Measurements from ENCODE around the gene DLGAP3. TPM values are rescaled to one million over a fixed set of nuclear protein-coding genes. Genes with fewer than 3 reads are reported as not detected.
"Not testable (repeated sequence)": the region's sequence is repeated elsewhere in the genome, so short reads cannot be mapped to it uniquely, and the experiment has no call there.

DLGAP3 gene
- polyA plus RNA-seq, 2 donors, result 0.10 to 0.11 TPM

GRCh38 chr1:34833711-34834110, 95.7 kb downstream of the DLGAP3 start:
- 73 to 92% methylated on average over 1 of the region's 1 CpG for WGBS, 2 donors
- no peaks in the 10 kb centered on the region for H3K4me1 ChIP-seq (ENCODE audit: control insufficient read depth in 2 of 2, insufficient read depth in 2 of 2, low read length in 1 of 2)
- no peak overlapping the region for H3K27ac ChIP-seq (ENCODE audit: low read depth in 2 of 2, low read length in 1 of 2)
- H3K9me3 ChIP-seq (ENCODE audit: control insufficient read depth in 2 of 2, insufficient read depth in 1 of 2, low read depth in 1 of 2, low read length in 1 of 2), result no peaks in the 10 kb centered on the region
- no peaks in the 10 kb centered on the region for H3K36me3 ChIP-seq (ENCODE audit: control insufficient read depth in 2 of 2, insufficient read depth in 2 of 2, low read length in 1 of 2)
- H3K4me3 ChIP-seq (ENCODE audit: low read depth in 1 of 2, low read length in 2 of 2), result no peak overlapping the region
- no peaks in the 10 kb centered on the region for H3K27me3 ChIP-seq (ENCODE audit: control insufficient read depth in 1 of 2, insufficient read depth in 2 of 2, low read length in 2 of 2)

- no peak overlapping the region for H3K4me3 ChIP-seq (ENCODE audit: low read depth in 1 of 2, low read length in 2 of 2)
- no peak overlapping the region for H3K27ac ChIP-seq (ENCODE audit: low read depth in 2 of 2, low read length in 1 of 2)
- H3K4me1 ChIP-seq (ENCODE audit: control insufficient read depth in 2 of 2, insufficient read depth in 2 of 2, low read length in 1 of 2), result no peaks in the 10 kb centered on the region
- no peaks in the 10 kb centered on the region for H3K9me3 ChIP-seq (ENCODE audit: control insufficient read depth in 2 of 2, insufficient read depth in 1 of 2, low read depth in 1 of 2, low read length in 1 of 2)
- 72 to 79% methylated on average over 6 of the region's 6 CpGs for WGBS, 2 donors
- H3K27me3 ChIP-seq (ENCODE audit: control insufficient read depth in 1 of 2, insufficient read depth in 2 of 2, low read length in 2 of 2), result no peaks in the 10 kb centered on the region
- H3K36me3 ChIP-seq (ENCODE audit: control insufficient read depth in 2 of 2, insufficient read depth in 2 of 2, low read length in 1 of 2), result no peaks in the 10 kb centered on the region
Observed at GRCh38 chr1:34831721-34832246, 97.7 kb downstream of the DLGAP3 start.

DNA sequence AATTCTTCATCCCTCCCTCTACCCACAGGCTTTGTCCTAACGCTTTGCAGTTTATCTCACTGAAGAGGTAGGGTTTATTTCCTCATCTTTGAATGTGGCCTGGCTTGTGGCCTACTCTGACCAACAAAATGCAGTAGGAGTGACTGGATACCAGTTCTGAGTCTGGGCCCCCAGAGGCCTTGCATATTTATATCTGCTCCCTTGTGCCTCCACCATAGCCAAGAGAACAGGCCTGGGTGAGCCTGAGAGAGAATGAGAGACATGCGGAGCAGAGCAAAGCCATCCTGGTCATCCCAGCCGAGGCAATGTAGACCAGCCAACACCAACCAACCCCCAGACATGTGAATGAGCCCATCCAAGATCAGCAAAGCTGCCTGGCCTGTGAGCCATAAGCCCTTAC, 100.2 kb downstream of the DLGAP3 start:
- WGBS, 2 donors, result 86 to 89% methylated on average over 3 of the region's 3 CpGs
- peaks cover 6 to 9% of the 10 kb centered on the region in 2 donors for H3K4me1 ChIP-seq (ENCODE audit: control insufficient read depth in 2 of 2, insufficient read depth in 2 of 2, low read length in 1 of 2)
- H3K27ac ChIP-seq (ENCODE audit: low read depth in 2 of 2, low read length in 1 of 2), result no peak overlapping the region
- no peaks in the 10 kb centered on the region for H3K9me3 ChIP-seq (ENCODE audit: control insufficient read depth in 2 of 2, insufficient read depth in 1 of 2, low read depth in 1 of 2, low read length in 1 of 2)
- no peak overlapping the region for H3K4me3 ChIP-seq (ENCODE audit: low read depth in 1 of 2, low read length in 2 of 2)
- H3K36me3 ChIP-seq (ENCODE audit: control insufficient read depth in 2 of 2, insufficient read depth in 2 of 2, low read length in 1 of 2), result no peaks in the 10 kb centered on the region
- H3K27me3 ChIP-seq (ENCODE audit: control insufficient read depth in 1 of 2, insufficient read depth in 2 of 2, low read length in 2 of 2), result no peaks in the 10 kb centered on the region

DNA sequence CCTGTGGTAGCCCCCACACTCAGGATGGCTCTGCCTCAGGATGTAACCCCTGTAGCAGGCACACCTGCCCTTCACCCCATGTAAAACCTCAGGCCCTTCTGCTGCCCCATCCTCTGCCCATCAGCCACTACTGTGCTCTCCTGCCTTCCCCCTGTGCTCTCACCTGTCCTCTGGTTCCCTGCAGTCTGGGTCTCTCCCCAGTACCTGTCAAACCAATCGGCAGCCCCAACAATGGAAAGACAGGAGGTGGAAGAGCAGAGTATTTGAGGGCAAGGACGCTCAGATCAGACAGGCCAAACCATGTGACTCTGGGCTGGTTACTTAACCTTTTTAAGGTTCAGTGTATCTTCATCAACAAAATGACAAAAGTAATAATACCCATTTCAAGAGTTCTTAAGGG, 100.8 kb downstream of the DLGAP3 start:
- no peak overlapping the region for H3K4me3 ChIP-seq (ENCODE audit: low read depth in 1 of 2, low read length in 2 of 2)
- WGBS, 2 donors, result 64 to 78% methylated on average over 2 of the region's 2 CpGs
- peaks cover 6 to 9% of the 10 kb centered on the region in 2 donors for H3K4me1 ChIP-seq (ENCODE audit: control insufficient read depth in 2 of 2, insufficient read depth in 2 of 2, low read length in 1 of 2)
- H3K36me3 ChIP-seq (ENCODE audit: control insufficient read depth in 2 of 2, insufficient read depth in 2 of 2, low read length in 1 of 2), result no peaks in the 10 kb centered on the region
- no peak overlapping the region for H3K27ac ChIP-seq (ENCODE audit: low read depth in 2 of 2, low read length in 1 of 2)
- no peaks in the 10 kb centered on the region for H3K27me3 ChIP-seq (ENCODE audit: control insufficient read depth in 1 of 2, insufficient read depth in 2 of 2, low read length in 2 of 2)
- no peaks in the 10 kb centered on the region for H3K9me3 ChIP-seq (ENCODE audit: control insufficient read depth in 2 of 2, insufficient read depth in 1 of 2, low read depth in 1 of 2, low read length in 1 of 2)

DNA sequence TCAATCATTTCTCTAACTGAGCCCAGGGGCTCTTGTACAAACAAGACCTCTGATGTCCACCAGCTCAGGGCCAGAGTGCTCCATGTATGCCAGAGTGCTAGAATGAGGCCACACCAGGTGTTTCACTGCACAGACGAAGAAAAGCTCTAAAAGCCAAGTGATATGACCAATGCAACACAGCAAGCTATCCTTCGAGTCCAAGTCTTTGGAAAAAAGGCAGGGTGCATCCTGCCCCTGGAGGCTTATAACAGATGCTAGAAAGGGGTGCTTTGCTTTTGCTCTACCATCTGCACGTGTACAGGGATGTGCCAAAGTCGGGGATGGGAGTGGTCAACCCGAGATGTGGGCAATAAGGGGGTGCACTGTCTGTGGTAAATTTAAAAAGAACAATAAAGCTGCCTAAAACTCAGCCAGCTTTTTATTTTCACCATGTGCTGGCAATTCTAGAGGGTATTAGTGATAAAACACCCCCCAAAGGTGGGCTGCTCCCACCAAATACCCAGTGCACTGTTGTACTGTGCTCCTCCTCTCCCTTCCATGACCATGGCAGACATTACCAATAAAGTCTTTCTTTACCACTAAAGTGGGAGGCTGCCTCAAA, 102.0 kb downstream of the DLGAP3 start:
- 81% methylated on average over 5 of the region's 5 CpGs for WGBS, 2 donors

DNA sequence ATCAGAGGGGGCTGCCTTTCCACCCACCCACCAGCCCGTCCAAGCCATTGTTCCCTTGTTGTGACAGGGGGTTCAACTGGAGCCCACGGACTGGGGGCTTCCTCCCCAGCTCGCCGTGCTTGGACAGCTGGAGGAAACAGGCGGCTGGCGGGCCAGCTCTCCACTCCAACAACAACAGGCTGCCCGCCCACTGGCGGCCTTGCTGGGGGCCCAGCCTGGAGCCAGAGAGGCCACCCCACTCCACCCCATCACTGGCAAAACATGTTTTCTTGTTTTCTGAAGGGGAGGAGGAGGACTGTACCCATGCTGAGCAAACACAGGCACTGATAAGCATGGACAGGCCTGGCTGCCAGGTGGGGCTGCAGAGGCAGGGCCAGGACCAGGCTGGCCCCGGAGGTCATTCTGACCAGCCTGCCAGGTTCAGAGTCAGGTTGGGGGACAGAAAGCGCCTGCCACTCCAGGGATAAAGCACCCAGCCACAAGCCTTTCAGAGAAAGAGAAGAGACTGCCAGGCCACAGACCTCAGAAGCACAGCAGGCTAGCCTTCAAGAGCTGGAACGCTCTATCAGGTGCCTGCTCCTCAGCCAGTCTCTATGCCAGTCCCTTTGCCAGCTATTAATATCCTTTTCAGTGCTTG, 103.9 kb downstream of the DLGAP3 start:
- no peaks in the 10 kb centered on the region for H3K27me3 ChIP-seq (ENCODE audit: control insufficient read depth in 1 of 2, insufficient read depth in 2 of 2, low read length in 2 of 2)
- H3K36me3 ChIP-seq (ENCODE audit: control insufficient read depth in 2 of 2, insufficient read depth in 2 of 2, low read length in 1 of 2), result no peaks in the 10 kb centered on the region
- 64 to 75% methylated on average over 11 of the region's 11 CpGs for WGBS, 2 donors
- peaks cover 6 to 9% of the 10 kb centered on the region in 2 donors for H3K4me1 ChIP-seq (ENCODE audit: control insufficient read depth in 2 of 2, insufficient read depth in 2 of 2, low read length in 1 of 2)
- H3K4me3 ChIP-seq (ENCODE audit: low read depth in 1 of 2, low read length in 2 of 2), result no peak overlapping the region
- no peaks in the 10 kb centered on the region for H3K9me3 ChIP-seq (ENCODE audit: control insufficient read depth in 2 of 2, insufficient read depth in 1 of 2, low read depth in 1 of 2, low read length in 1 of 2)
- H3K27ac ChIP-seq (ENCODE audit: low read depth in 2 of 2, low read length in 1 of 2), result no peak overlapping the region

More for the DNA sequence above, 102.0 kb downstream of the DLGAP3 start:
- Histone ChIP-seq H3K36me3 (ENCODE audit: control insufficient read depth in 2 of 2, insufficient read depth in 2 of 2, low read length in 1 of 2) (no peaks in the 10 kb centered on the region), H3K4me3 (ENCODE audit: low read depth in 1 of 2, low read length in 2 of 2) (no peak overlapping the region), H3K9me3 (ENCODE audit: control insufficient read depth in 2 of 2, insufficient read depth in 1 of 2, low read depth in 1 of 2, low read length in 1 of 2) (no peaks in the 10 kb centered on the region), H3K27me3 (ENCODE audit: control insufficient read depth in 1 of 2, insufficient read depth in 2 of 2, low read length in 2 of 2) (no peaks in the 10 kb centered on the region), H3K4me1 (ENCODE audit: control insufficient read depth in 2 of 2, insufficient read depth in 2 of 2, low read length in 1 of 2) (peaks cover 6 to 9% of the 10 kb centered on the region in 2 donors), H3K27ac (ENCODE audit: low read depth in 2 of 2, low read length in 1 of 2) (no peak overlapping the region)

- Histone ChIP-seq H3K4me3 (ENCODE audit: low read depth in 1 of 2, low read length in 2 of 2) (no peak overlapping the region), H3K9me3 (ENCODE audit: control insufficient read depth in 2 of 2, insufficient read depth in 1 of 2, low read depth in 1 of 2, low read length in 1 of 2) (no peaks in the 10 kb centered on the region), H3K4me1 (ENCODE audit: control insufficient read depth in 2 of 2, insufficient read depth in 2 of 2, low read length in 1 of 2) (peaks cover 6 to 9% of the 10 kb centered on the region in 2 donors), H3K36me3 (ENCODE audit: control insufficient read depth in 2 of 2, insufficient read depth in 2 of 2, low read length in 1 of 2) (no peaks in the 10 kb centered on the region), H3K27ac (ENCODE audit: low read depth in 2 of 2, low read length in 1 of 2) (no peak overlapping the region), H3K27me3 (ENCODE audit: control insufficient read depth in 1 of 2, insufficient read depth in 2 of 2, low read length in 2 of 2) (no peaks in the 10 kb centered on the region)
- 68 to 87% methylated on average over 3 of the region's 3 CpGs for WGBS, 2 donors
Observed at GRCh38 chr1:34824817-34825454, 104.5 kb downstream of the DLGAP3 start.

GRCh38 chr1:34822202-34822601, 107.2 kb downstream of the DLGAP3 start:
- H3K4me3 ChIP-seq (ENCODE audit: low read depth in 1 of 2, low read length in 2 of 2), result no peak overlapping the region
- WGBS, 2 donors, result 83 to 88% methylated on average over 3 of the region's 3 CpGs
- H3K4me1 ChIP-seq (ENCODE audit: control insufficient read depth in 2 of 2, insufficient read depth in 2 of 2, low read length in 1 of 2), result peaks cover 6 to 9% of the 10 kb centered on the region in 2 donors
- H3K36me3 ChIP-seq (ENCODE audit: control insufficient read depth in 2 of 2, insufficient read depth in 2 of 2, low read length in 1 of 2), result no peaks in the 10 kb centered on the region
- H3K27me3 ChIP-seq (ENCODE audit: control insufficient read depth in 1 of 2, insufficient read depth in 2 of 2, low read length in 2 of 2), result no peaks in the 10 kb centered on the region
- no peak overlapping the region for H3K27ac ChIP-seq (ENCODE audit: low read depth in 2 of 2, low read length in 1 of 2)
- H3K9me3 ChIP-seq (ENCODE audit: control insufficient read depth in 2 of 2, insufficient read depth in 1 of 2, low read depth in 1 of 2, low read length in 1 of 2), result no peaks in the 10 kb centered on the region

- H3K27ac ChIP-seq (ENCODE audit: low read depth in 2 of 2, low read length in 1 of 2); H3K9me3 ChIP-seq (ENCODE audit: control insufficient read depth in 2 of 2, insufficient read depth in 1 of 2, low read depth in 1 of 2, low read length in 1 of 2); H3K4me3 ChIP-seq (ENCODE audit: low read depth in 1 of 2, low read length in 2 of 2); H3K4me1 ChIP-seq (ENCODE audit: control insufficient read depth in 2 of 2, insufficient read depth in 2 of 2, low read length in 1 of 2); H3K27me3 ChIP-seq (ENCODE audit: control insufficient read depth in 1 of 2, insufficient read depth in 2 of 2, low read length in 2 of 2); H3K36me3 ChIP-seq (ENCODE audit: control insufficient read depth in 2 of 2, insufficient read depth in 2 of 2, low read length in 1 of 2): not testable (repeated sequence)
- WGBS, 2 donors, result 93 to 94% methylated on average over 2 of the region's 2 CpGs
Observed at GRCh38 chr1:34818862-34819261, 110.6 kb downstream of the DLGAP3 start.

All from esophagus (tissue), 2 donors.